Measurements from ENCODE around the gene KMT2E.

Gene KMT2E

DNA sequence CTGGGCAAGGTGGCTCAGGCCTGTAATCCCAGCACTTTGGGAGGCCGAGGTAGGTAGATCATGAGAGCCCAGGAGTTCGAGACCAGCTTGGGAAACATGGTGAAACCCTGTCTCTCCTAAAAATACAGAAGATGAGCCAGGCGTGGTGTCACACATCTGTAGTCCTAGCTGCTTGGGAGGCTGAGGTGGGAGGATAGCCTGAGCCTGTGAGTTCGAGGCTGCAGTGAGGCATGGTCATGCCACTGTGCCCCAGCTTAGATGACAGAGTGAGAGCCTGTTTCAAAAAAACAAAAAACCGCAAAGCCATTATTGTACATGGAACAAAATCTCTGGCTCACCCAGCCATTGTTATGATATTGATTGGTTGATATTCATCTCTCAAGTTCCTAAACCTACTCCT, 53.7 kb downstream of the KMT2E start:
- Histone ChIP-seq H3K9ac (ENCODE audit: low read length) (no peak overlapping the region), H3K4me2 (ENCODE audit: low read length) (no peak overlapping the region), H4K5ac (ENCODE audit: low read length) (no peak overlapping the region), H3K23ac (ENCODE audit: low read length) (no peak overlapping the region), H3K4me3 (ENCODE audit: low read length) (no peak overlapping the region), H3K4me1 (ENCODE audit: control insufficient read depth, low read depth, low read length) (no peaks in the 10 kb centered on the region), H3K27ac (ENCODE audit: low read depth, low read length) (no peak overlapping the region), H3K36me3 (ENCODE audit: control insufficient read depth, insufficient read depth, low read length) (no peaks in the 10 kb centered on the region), H4K8ac (ENCODE audit: low read depth, low read length) (no peak overlapping the region), H2BK15ac (replicated peaks; ENCODE audit: low read depth) (no peak overlapping the region), H3K79me1 (ENCODE audit: low read length) (no peaks in the 10 kb centered on the region), H3K27me3 (ENCODE audit: insufficient read depth, low read length, poor library complexity) (no peaks in the 10 kb centered on the region), H2AK5ac (ENCODE audit: low read length) (no peak overlapping the region), H2BK120ac (ENCODE audit: low read depth, low read length) (no peak overlapping the region), H3K18ac (ENCODE audit: low read length) (no peak overlapping the region), H3K79me2 (ENCODE audit: control insufficient read depth, insufficient read depth, low read length) (no peaks in the 10 kb centered on the region), H3K56ac (ENCODE audit: low read length) (no peak overlapping the region), H2BK5ac (ENCODE audit: low read length) (no peak overlapping the region), H3K4ac (ENCODE audit: low read depth, low read length) (no peak overlapping the region)
- no peak for DNase-seq
- WGBS (ENCODE audit: extremely low coverage, insufficient coverage, low lambda C conversion rate), result no CpG with 5 or more reads among the region's 5 CpGs

DNA sequence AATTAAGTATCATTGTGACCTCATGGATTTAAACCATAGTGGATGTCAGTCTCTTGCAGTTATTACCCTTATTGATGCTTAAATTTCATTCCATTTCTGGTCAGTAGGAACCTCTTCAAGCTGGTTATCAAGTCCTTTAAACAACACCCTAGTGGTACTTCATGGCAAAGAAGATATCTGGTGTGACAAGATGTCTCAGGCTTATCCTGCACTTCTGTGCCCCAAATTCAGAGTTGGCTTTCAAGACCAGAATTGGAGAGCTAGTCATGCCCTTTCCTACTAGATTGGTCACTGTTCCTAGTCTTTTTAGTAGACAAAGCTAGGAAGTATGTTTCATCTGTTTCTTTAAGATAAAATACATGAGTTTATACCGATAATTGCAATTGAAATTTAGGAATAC, 54.9 kb downstream of the KMT2E start:
- Histone ChIP-seq H2AK5ac (ENCODE audit: low read length) (no peak overlapping the region), H2BK15ac (replicated peaks; ENCODE audit: low read depth) (no peak overlapping the region), H3K27ac (ENCODE audit: low read depth, low read length) (no peak overlapping the region), H3K56ac (ENCODE audit: low read length) (no peak overlapping the region), H3K23ac (ENCODE audit: low read length) (no peak overlapping the region), H3K18ac (ENCODE audit: low read length) (no peak overlapping the region), H3K9ac (ENCODE audit: low read length) (no peak overlapping the region), H3K36me3 (ENCODE audit: control insufficient read depth, insufficient read depth, low read length) (no peaks in the 10 kb centered on the region), H3K4me3 (ENCODE audit: low read length) (no peak overlapping the region), H3K27me3 (ENCODE audit: insufficient read depth, low read length, poor library complexity) (no peaks in the 10 kb centered on the region), H2BK5ac (ENCODE audit: low read length) (no peak overlapping the region), H2BK120ac (ENCODE audit: low read depth, low read length) (no peak overlapping the region), H4K8ac (ENCODE audit: low read depth, low read length) (no peak overlapping the region), H3K79me2 (ENCODE audit: control insufficient read depth, insufficient read depth, low read length) (no peaks in the 10 kb centered on the region), H4K5ac (ENCODE audit: low read length) (no peak overlapping the region), H3K4me1 (ENCODE audit: control insufficient read depth, low read depth, low read length) (no peaks in the 10 kb centered on the region), H3K79me1 (ENCODE audit: low read length) (no peaks in the 10 kb centered on the region), H3K4ac (ENCODE audit: low read depth, low read length) (no peak overlapping the region), H3K4me2 (ENCODE audit: low read length) (no peak overlapping the region)
- DNase-seq, result peak; percentile 10
- no CpG with 5 or more reads among the region's 1 CpG for WGBS (ENCODE audit: extremely low coverage, insufficient coverage, low lambda C conversion rate)

DNA sequence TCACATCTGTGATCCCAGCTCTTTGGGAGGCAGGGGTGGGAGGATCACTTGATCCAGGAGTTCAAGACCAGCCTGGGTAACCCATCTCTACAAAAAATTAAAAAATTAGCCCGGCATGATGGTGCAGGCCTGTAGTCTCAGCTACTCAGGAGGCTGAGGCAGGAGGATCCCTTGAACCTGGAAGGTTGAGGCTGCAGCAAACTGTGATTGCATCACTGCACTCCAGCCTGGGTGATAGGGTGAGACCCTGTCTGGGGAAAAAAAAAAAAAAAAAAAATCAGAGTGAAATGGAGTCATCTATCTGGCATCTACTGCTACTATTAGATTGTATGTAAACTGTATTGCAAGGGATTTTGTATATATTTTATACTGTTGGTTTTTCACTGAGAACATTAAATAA, 59.1 kb downstream of the KMT2E start:
- H2BK120ac ChIP-seq (ENCODE audit: low read depth, low read length), result no peak overlapping the region
- no peak overlapping the region for H3K4me2 ChIP-seq (ENCODE audit: low read length)
- no peak overlapping the region for H3K4me3 ChIP-seq (ENCODE audit: low read length)
- H3K79me1 ChIP-seq (ENCODE audit: low read length), result no peaks in the 10 kb centered on the region
- no peak overlapping the region for H2BK5ac ChIP-seq (ENCODE audit: low read length)
- no peak overlapping the region for H2AK5ac ChIP-seq (ENCODE audit: low read length)
- DNase-seq, result no peak
- no peak overlapping the region for H4K5ac ChIP-seq (ENCODE audit: low read length)
- H4K8ac ChIP-seq (ENCODE audit: low read depth, low read length), result no peak overlapping the region
- H3K27ac ChIP-seq (ENCODE audit: low read depth, low read length), result no peak overlapping the region
- H3K4me1 ChIP-seq (ENCODE audit: control insufficient read depth, low read depth, low read length), result no peaks in the 10 kb centered on the region
- WGBS (ENCODE audit: extremely low coverage, insufficient coverage, low lambda C conversion rate), result no CpG with 5 or more reads among the region's 1 CpG
- H3K9ac ChIP-seq (ENCODE audit: low read length), result no peak overlapping the region
- no peaks in the 10 kb centered on the region for H3K27me3 ChIP-seq (ENCODE audit: insufficient read depth, low read length, poor library complexity)
- no peaks in the 10 kb centered on the region for H3K79me2 ChIP-seq (ENCODE audit: control insufficient read depth, insufficient read depth, low read length)
- H3K56ac ChIP-seq (ENCODE audit: low read length), result no peak overlapping the region
- no peaks in the 10 kb centered on the region for H3K36me3 ChIP-seq (ENCODE audit: control insufficient read depth, insufficient read depth, low read length)
- H3K18ac ChIP-seq (ENCODE audit: low read length), result no peak overlapping the region
- H3K23ac ChIP-seq (ENCODE audit: low read length), result no peak overlapping the region
- no peak overlapping the region for H3K4ac ChIP-seq (ENCODE audit: low read depth, low read length)
- H2BK15ac ChIP-seq (replicated peaks; ENCODE audit: low read depth), result no peak overlapping the region

DNA sequence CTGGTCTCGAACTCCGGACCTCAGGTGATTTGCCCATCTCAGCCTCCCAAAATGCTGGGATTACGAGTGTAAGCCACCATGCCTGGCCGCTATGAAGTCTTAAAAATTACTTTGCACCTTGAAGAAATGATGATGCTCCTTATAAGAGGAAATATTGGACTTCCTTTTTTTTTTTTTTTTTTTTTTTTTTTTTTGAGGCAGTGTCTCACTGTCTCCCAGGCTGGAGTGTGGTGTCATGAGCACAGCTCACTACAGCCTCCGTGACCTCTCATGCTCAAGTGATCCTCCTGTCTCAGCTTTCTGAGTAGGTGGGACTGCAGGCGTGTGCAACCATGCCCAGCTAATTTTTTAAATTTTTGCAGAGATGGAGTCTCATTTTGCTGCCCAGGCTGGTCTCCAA, 65.3 kb downstream of the KMT2E start:
- DNase-seq, result no peak
- no peaks in the 10 kb centered on the region for H3K79me2 ChIP-seq (ENCODE audit: control insufficient read depth, insufficient read depth, low read length)
- no peak overlapping the region for H2BK5ac ChIP-seq (ENCODE audit: low read length)
- H3K23ac ChIP-seq (ENCODE audit: low read length), result no peak overlapping the region
- H2BK120ac ChIP-seq (ENCODE audit: low read depth, low read length), result no peak overlapping the region
- no peak overlapping the region for H3K9ac ChIP-seq (ENCODE audit: low read length)
- no peak overlapping the region for H4K5ac ChIP-seq (ENCODE audit: low read length)
- H2AK5ac ChIP-seq (ENCODE audit: low read length), result no peak overlapping the region
- no peaks in the 10 kb centered on the region for H3K79me1 ChIP-seq (ENCODE audit: low read length)
- H3K4me2 ChIP-seq (ENCODE audit: low read length), result no peak overlapping the region
- H3K36me3 ChIP-seq (ENCODE audit: control insufficient read depth, insufficient read depth, low read length), result peaks cover 1% of the 10 kb centered on the region
- H3K4ac ChIP-seq (ENCODE audit: low read depth, low read length), result no peak overlapping the region
- H4K8ac ChIP-seq (ENCODE audit: low read depth, low read length), result no peak overlapping the region
- no CpG with 5 or more reads among the region's 6 CpGs for WGBS (ENCODE audit: extremely low coverage, insufficient coverage, low lambda C conversion rate)
- no peaks in the 10 kb centered on the region for H3K4me1 ChIP-seq (ENCODE audit: control insufficient read depth, low read depth, low read length)
- no peak overlapping the region for H2BK15ac ChIP-seq (replicated peaks; ENCODE audit: low read depth)
- no peaks in the 10 kb centered on the region for H3K27me3 ChIP-seq (ENCODE audit: insufficient read depth, low read length, poor library complexity)
- no peak overlapping the region for H3K18ac ChIP-seq (ENCODE audit: low read length)
- no peak overlapping the region for H3K56ac ChIP-seq (ENCODE audit: low read length)
- no peak overlapping the region for H3K4me3 ChIP-seq (ENCODE audit: low read length)
- H3K27ac ChIP-seq (ENCODE audit: low read depth, low read length), result no peak overlapping the region

DNA sequence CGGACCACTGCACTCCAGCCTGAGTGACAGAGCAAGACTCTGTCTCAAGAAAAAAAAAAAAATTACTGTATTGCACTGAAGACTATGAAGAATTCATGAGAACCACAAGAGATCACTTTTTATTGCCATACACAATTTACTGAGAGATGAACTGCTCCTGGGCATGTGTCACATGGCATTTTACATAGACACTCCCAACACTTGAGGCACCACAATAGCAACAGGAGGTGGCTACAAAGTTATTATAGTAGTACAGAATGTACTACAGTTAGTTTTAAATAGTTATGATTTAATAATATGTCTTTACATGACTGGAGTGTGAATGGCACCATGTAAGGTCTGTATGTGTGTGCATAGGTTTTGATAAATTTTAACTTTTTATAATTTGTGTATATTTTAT, 70.6 kb downstream of the KMT2E start:
- DNase-seq, result no peak
- no peaks in the 10 kb centered on the region for H3K27me3 ChIP-seq (ENCODE audit: insufficient read depth, low read length, poor library complexity)
- no peak overlapping the region for H2BK5ac ChIP-seq (ENCODE audit: low read length)
- no peak overlapping the region for H4K8ac ChIP-seq (ENCODE audit: low read depth, low read length)
- no peak overlapping the region for H3K27ac ChIP-seq (ENCODE audit: low read depth, low read length)
- H3K18ac ChIP-seq (ENCODE audit: low read length), result no peak overlapping the region
- no peak overlapping the region for H2BK120ac ChIP-seq (ENCODE audit: low read depth, low read length)
- no CpG with 5 or more reads among the region's 1 CpG for WGBS (ENCODE audit: extremely low coverage, insufficient coverage, low lambda C conversion rate)
- no peaks in the 10 kb centered on the region for H3K4me1 ChIP-seq (ENCODE audit: control insufficient read depth, low read depth, low read length)
- H3K4ac ChIP-seq (ENCODE audit: low read depth, low read length), result no peak overlapping the region
- no peaks in the 10 kb centered on the region for H3K79me2 ChIP-seq (ENCODE audit: control insufficient read depth, insufficient read depth, low read length)
- H4K5ac ChIP-seq (ENCODE audit: low read length), result no peak overlapping the region
- H3K79me1 ChIP-seq (ENCODE audit: low read length), result no peaks in the 10 kb centered on the region
- no peak overlapping the region for H2BK15ac ChIP-seq (replicated peaks; ENCODE audit: low read depth)
- no peak overlapping the region for H3K9ac ChIP-seq (ENCODE audit: low read length)
- H3K36me3 ChIP-seq (ENCODE audit: control insufficient read depth, insufficient read depth, low read length), result peaks cover 3% of the 10 kb centered on the region
- no peak overlapping the region for H3K4me2 ChIP-seq (ENCODE audit: low read length)
- H2AK5ac ChIP-seq (ENCODE audit: low read length), result no peak overlapping the region
- no peak overlapping the region for H3K4me3 ChIP-seq (ENCODE audit: low read length)
- no peak overlapping the region for H3K56ac ChIP-seq (ENCODE audit: low read length)
- H3K23ac ChIP-seq (ENCODE audit: low read length), result no peak overlapping the region

DNA sequence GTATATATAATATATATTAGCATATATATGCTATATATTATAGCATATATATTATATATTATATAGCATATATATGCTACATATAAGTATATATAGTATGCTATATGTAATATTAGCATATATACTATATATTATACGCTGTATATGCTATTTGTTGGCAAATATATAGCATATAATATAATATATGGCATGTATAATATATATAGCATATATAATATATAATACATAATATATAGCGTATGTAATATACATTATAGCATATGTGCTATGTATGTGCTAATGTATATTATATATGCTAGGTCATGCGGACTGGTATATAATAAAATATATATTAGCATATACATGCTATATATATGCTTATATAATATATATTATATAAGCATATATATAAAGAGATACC, 72.8 kb downstream of the KMT2E start:
- Histone ChIP-seq H3K4me3 (ENCODE audit: low read length) (no peak overlapping the region), H3K36me3 (ENCODE audit: control insufficient read depth, insufficient read depth, low read length) (peaks cover 3% of the 10 kb centered on the region), H3K79me1 (ENCODE audit: low read length) (no peaks in the 10 kb centered on the region), H2BK120ac (ENCODE audit: low read depth, low read length) (no peak overlapping the region), H3K18ac (ENCODE audit: low read length) (no peak overlapping the region), H2AK5ac (ENCODE audit: low read length) (no peak overlapping the region), H3K4me2 (ENCODE audit: low read length) (no peak overlapping the region), H3K27me3 (ENCODE audit: insufficient read depth, low read length, poor library complexity) (no peaks in the 10 kb centered on the region), H3K4me1 (ENCODE audit: control insufficient read depth, low read depth, low read length) (no peaks in the 10 kb centered on the region), H3K4ac (ENCODE audit: low read depth, low read length) (no peak overlapping the region), H3K27ac (ENCODE audit: low read depth, low read length) (no peak overlapping the region), H4K5ac (ENCODE audit: low read length) (no peak overlapping the region), H2BK15ac (replicated peaks; ENCODE audit: low read depth) (no peak overlapping the region), H3K56ac (ENCODE audit: low read length) (no peak overlapping the region), H4K8ac (ENCODE audit: low read depth, low read length) (no peak overlapping the region), H3K79me2 (ENCODE audit: control insufficient read depth, insufficient read depth, low read length) (no peaks in the 10 kb centered on the region), H3K9ac (ENCODE audit: low read length) (no peak overlapping the region), H2BK5ac (ENCODE audit: low read length) (no peak overlapping the region), H3K23ac (ENCODE audit: low read length) (no peak overlapping the region)
- DNase-seq, result no peak
- WGBS (ENCODE audit: extremely low coverage, insufficient coverage, low lambda C conversion rate), result no CpG with 5 or more reads among the region's 3 CpGs

Measured in mesendoderm (in vitro differentiated cells).